SJSA1 (cell line): ENCODE measurements around the gene PTGES. TPM values are rescaled to one million over a fixed set of nuclear protein-coding genes. Genes with fewer than 3 reads are reported as not detected.
A peak's percentile ranks its signal among the peaks of the same experiment; 100 is the strongest.

Experiments used
- DNase-seq, 2 experiments: peaks; one replicate each; pipeline ENCODE4 v3.0.0-alpha.2; 2015 to 2020; ENCODE audit warnings: low spot score in 2 of 2, low read depth in 1 of 2
- H3K27ac ChIP-seq: fragments of 250-450 bp; sonication (Bioruptor Pico); 2 replicates; pipeline ENCODE4 v1.5.1; 2020; ENCODE audit warnings: mild to moderate bottlenecking, moderate library complexity
- H3K27me3 ChIP-seq: fragments of 250-450 bp; sonication (Bioruptor Pico); replicated peaks from 2 replicates; pipeline ENCODE4 v1.5.1; 2020; ENCODE audit warnings: mild to moderate bottlenecking, moderate library complexity
- H3K36me3 ChIP-seq: fragments of 250-450 bp; sonication (Bioruptor Pico); 2 replicates; pipeline ENCODE4 v1.5.1; 2020; ENCODE audit warnings: mild to moderate bottlenecking
- H3K4me1 ChIP-seq: fragments of 250-450 bp; sonication (Bioruptor Pico); replicated peaks from 2 replicates; pipeline ENCODE4 v1.6.1; 2021; ENCODE audit warnings: mild to moderate bottlenecking
- H3K4me3 ChIP-seq: fragments of 250-450 bp; sonication (Bioruptor Pico); 2 replicates; pipeline ENCODE4 v1.5.1; 2020; ENCODE audit warnings: mild to moderate bottlenecking
- H3K9me3 ChIP-seq: fragments of 250-450 bp; sonication (Bioruptor Pico); replicated peaks from 2 replicates; pipeline ENCODE4 v1.5.1; 2020; ENCODE audit warnings: mild to moderate bottlenecking
- total RNA-seq: library from RNA; depleted of rRNA; stranded (reverse); fragments of >200 nt; shearing (Covaris generic); gene quantifications from 2 replicates; pipeline ENCODE4 v1.2.3, GENCODE V29; 2014

The PTGES gene
- total RNA-seq, 1 experiment from 2014 or later, result 5.4 TPM

GRCh38 chr9:129728744-129729143, 24.1 kb downstream of the PTGES start:
- DNase-seq, result no peak
- Histone ChIP-seq H3K9me3 (no peaks in the 10 kb centered on the region), H3K27me3 (no peaks in the 10 kb centered on the region), H3K27ac (no peak overlapping the region), H3K4me1 (peaks cover 20% of the 10 kb centered on the region), H3K4me3 (no peak overlapping the region), H3K36me3 (no peaks in the 10 kb centered on the region)

- no peaks in the 10 kb centered on the region for H3K27me3 ChIP-seq
- peak; percentile 81 to 90 for DNase-seq
- peaks cover 20% of the 10 kb centered on the region for H3K4me1 ChIP-seq
- H3K9me3 ChIP-seq, result no peaks in the 10 kb centered on the region
- H3K36me3 ChIP-seq, result no peaks in the 10 kb centered on the region
- no peak overlapping the region for H3K4me3 ChIP-seq
- peak overlapping the region; percentile 13; the same call in 1 of the 2 replicates for H3K27ac ChIP-seq
Measured at GRCh38 chr9:129726322-129727160, 26.3 kb downstream of the PTGES start.

- H3K27ac ChIP-seq, result no peak overlapping the region; the same call in 1 of the 2 replicates
- no peaks in the 10 kb centered on the region for H3K27me3 ChIP-seq
- DNase-seq, result peak in 1 of 2 experiments; percentile 64
- peaks cover 20% of the 10 kb centered on the region for H3K4me1 ChIP-seq
- no peak overlapping the region for H3K4me3 ChIP-seq
- no peaks in the 10 kb centered on the region for H3K9me3 ChIP-seq
- no peaks in the 10 kb centered on the region for H3K36me3 ChIP-seq
Measured at GRCh38 chr9:129725795-129726251, 27.0 kb downstream of the PTGES start.

- Histone ChIP-seq H3K4me1 (peaks cover 20% of the 10 kb centered on the region), H3K4me3 (no peak overlapping the region), H3K36me3 (no peaks in the 10 kb centered on the region), H3K27ac (no peak overlapping the region), H3K9me3 (no peaks in the 10 kb centered on the region), H3K27me3 (no peaks in the 10 kb centered on the region)
- DNase-seq, result no peak
Measured at GRCh38 chr9:129724456-129725190, 28.2 kb downstream of the PTGES start.

- DNase-seq, result no peak
- no peaks in the 10 kb centered on the region for H3K36me3 ChIP-seq
- H3K9me3 ChIP-seq, result no peaks in the 10 kb centered on the region
- peaks cover 20% of the 10 kb centered on the region for H3K4me1 ChIP-seq
- H3K4me3 ChIP-seq, result no peak overlapping the region
- no peaks in the 10 kb centered on the region for H3K27me3 ChIP-seq
- H3K27ac ChIP-seq, result no peak overlapping the region
Measured at GRCh38 chr9:129722913-129723312, 29.9 kb downstream of the PTGES start.

GRCh38 chr9:129720865-129721545, 31.8 kb downstream of the PTGES start:
- Histone ChIP-seq H3K36me3 (no peaks in the 10 kb centered on the region), H3K27me3 (no peaks in the 10 kb centered on the region), H3K27ac (no peak overlapping the region), H3K4me3 (no peak overlapping the region), H3K4me1 (peaks cover 7% of the 10 kb centered on the region), H3K9me3 (no peaks in the 10 kb centered on the region)
- no peak for DNase-seq

- Histone ChIP-seq H3K4me1 (no peaks in the 10 kb centered on the region; the same call in 1 of the 2 replicates), H3K4me3 (no peak overlapping the region), H3K9me3 (no peaks in the 10 kb centered on the region), H3K27me3 (no peaks in the 10 kb centered on the region), H3K36me3 (no peaks in the 10 kb centered on the region), H3K27ac (no peak overlapping the region)
- no peak for DNase-seq
Measured at GRCh38 chr9:129720181-129720864, 32.5 kb downstream of the PTGES start.

- H3K9me3 ChIP-seq, result no peaks in the 10 kb centered on the region
- no peak for DNase-seq
- H3K4me3 ChIP-seq, result no peak overlapping the region
- no peaks in the 10 kb centered on the region for H3K27me3 ChIP-seq
- no peaks in the 10 kb centered on the region for H3K4me1 ChIP-seq
- no peak overlapping the region for H3K27ac ChIP-seq
- no peaks in the 10 kb centered on the region for H3K36me3 ChIP-seq
Measured at GRCh38 chr9:129719135-129719534, 33.7 kb downstream of the PTGES start.

GRCh38 chr9:129718647-129719046, 34.2 kb downstream of the PTGES start:
- no peaks in the 10 kb centered on the region for H3K9me3 ChIP-seq
- H3K4me1 ChIP-seq, result no peaks in the 10 kb centered on the region; the same call in 1 of the 2 replicates
- no peak overlapping the region for H3K27ac ChIP-seq
- H3K4me3 ChIP-seq, result no peak overlapping the region
- H3K27me3 ChIP-seq, result no peaks in the 10 kb centered on the region
- DNase-seq, result no peak
- H3K36me3 ChIP-seq, result no peaks in the 10 kb centered on the region

GRCh38 chr9:129717991-129718390, 34.9 kb downstream of the PTGES start:
- Histone ChIP-seq H3K4me1 (peaks cover 6% of the 10 kb centered on the region), H3K9me3 (no peaks in the 10 kb centered on the region), H3K4me3 (no peak overlapping the region), H3K27ac (no peak overlapping the region), H3K27me3 (no peaks in the 10 kb centered on the region), H3K36me3 (no peaks in the 10 kb centered on the region)
- no peak for DNase-seq

GRCh38 chr9:129716091-129716490, 36.8 kb downstream of the PTGES start:
- no peaks in the 10 kb centered on the region for H3K9me3 ChIP-seq
- no peaks in the 10 kb centered on the region for H3K27me3 ChIP-seq
- no peaks in the 10 kb centered on the region for H3K36me3 ChIP-seq
- no peak overlapping the region for H3K4me3 ChIP-seq
- H3K27ac ChIP-seq, result no peak overlapping the region
- no peak for DNase-seq
- H3K4me1 ChIP-seq, result peaks cover 25% of the 10 kb centered on the region

GRCh38 chr9:129714511-129715061, 38.3 kb downstream of the PTGES start:
- H3K27me3 ChIP-seq, result no peaks in the 10 kb centered on the region
- no peak overlapping the region for H3K27ac ChIP-seq
- no peaks in the 10 kb centered on the region for H3K9me3 ChIP-seq
- H3K36me3 ChIP-seq, result no peaks in the 10 kb centered on the region
- no peak overlapping the region for H3K4me3 ChIP-seq
- peaks cover 31% of the 10 kb centered on the region for H3K4me1 ChIP-seq
- no peak for DNase-seq

- Histone ChIP-seq H3K4me3 (no peak overlapping the region), H3K27ac (peak overlapping the region; percentile 75), H3K9me3 (no peaks in the 10 kb centered on the region), H3K36me3 (no peaks in the 10 kb centered on the region), H3K27me3 (no peaks in the 10 kb centered on the region), H3K4me1 (peaks cover 31% of the 10 kb centered on the region)
- DNase-seq, result no peak
Measured at GRCh38 chr9:129713402-129713679, 39.5 kb downstream of the PTGES start.
